GM19452 (cell line): ENCODE measurements around the gene TBC1D17.

Experiments used
- ATAC-seq: cut with Tn5 transposase; IDR thresholded peaks from one replicate; pipeline ENCODE4 v1.9.1; 2021; ENCODE audit not compliant: unreplicated experiment

TBC1D17 gene

DNA sequence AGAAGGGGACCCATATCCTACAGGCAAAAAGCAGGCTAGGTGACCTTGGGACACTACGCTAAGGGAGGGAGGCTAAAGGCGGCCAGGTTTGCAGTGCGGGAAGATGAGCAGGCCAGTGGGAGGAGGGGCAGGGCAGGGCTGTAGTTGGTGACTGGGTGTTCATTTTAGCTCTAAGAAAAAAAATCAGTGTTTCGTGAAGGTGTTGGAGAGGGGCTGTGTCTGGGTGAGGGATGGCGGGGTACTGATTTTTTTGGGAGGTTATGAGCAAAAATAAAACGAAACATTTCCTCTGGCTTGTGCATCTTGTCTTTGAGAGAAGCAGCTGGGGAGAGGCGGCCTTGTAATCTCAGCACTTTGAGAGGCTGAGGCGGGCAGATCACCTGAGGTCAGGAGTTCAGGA, 56.1 kb downstream of the TBC1D17 start:
- no peak for ATAC-seq

DNA sequence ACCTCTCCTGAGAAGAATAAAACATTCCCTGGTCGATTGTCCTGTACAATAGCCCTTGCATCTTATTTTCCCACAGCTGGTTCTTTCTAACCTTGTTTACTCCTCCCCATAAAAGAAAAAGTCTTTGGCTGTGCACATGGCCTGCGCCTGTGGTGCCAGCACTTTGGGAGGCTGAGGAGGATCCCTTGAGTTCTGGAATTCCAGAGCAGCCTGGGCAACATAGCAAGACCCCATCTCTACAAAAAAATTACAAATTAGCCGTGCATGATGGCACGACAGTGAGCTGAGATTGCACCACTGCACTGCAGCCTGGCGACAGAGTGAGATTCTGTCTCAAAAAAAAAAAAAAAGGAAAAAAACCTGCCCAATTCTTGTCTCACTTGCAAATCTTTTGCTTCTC, 59.0 kb downstream of the TBC1D17 start:
- no peak for ATAC-seq

DNA sequence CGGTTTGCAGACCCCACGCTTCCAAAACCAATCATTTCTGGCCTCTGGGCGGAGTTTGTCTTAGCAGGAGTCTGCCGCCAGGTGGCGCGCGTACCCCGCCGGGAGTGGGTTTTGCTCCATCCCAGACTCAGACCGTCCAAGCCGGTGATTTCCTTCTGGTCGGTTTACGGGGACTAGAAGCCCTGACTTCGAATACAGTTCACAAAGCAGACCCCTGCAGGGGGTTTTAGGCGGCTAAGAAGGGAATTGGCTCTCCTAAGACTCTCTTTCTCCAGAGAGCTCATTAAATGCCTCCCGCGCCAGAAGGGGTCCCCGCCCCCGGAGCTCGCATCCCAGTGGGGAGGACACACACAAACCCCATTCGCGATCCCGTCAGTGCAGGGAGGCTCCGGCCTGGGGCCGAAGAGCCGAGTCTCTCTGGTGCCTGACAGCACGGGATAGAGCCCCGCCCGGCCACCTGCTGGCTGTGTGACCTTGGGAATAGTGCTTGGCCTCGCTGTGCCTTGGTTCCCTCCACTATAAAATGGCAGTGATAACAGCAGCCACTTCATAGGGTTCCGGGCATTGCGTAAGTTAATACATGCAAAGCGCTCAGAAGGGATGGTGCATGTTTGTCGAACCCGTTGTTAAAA, 60.4 kb downstream of the TBC1D17 start:
- ATAC-seq, result no peak
